ENCODE data around the gene TUBGCP5.

GRCh38 chr15:22951381-22952280, 87.7 kb downstream of the TUBGCP5 start:
- no peak for TF ChIP-seq POLR2A (IDR thresholded peaks at IDR 0.05; ENCODE audit: low read depth)
- no peak for TF ChIP-seq CTCF (IDR thresholded peaks at IDR 0.05)
